Mesendoderm (in vitro differentiated cells): ENCODE data around the gene DNAJB12.
"Not testable (repeated sequence)": the region's sequence is repeated elsewhere in the genome, so short reads cannot be mapped to it uniquely, and the experiment has no call there.

Experiments
- DNase-seq: peaks from one replicate; pipeline ENCODE4 v3.0.0; 2013
- H2AK5ac ChIP-seq: 2 replicates; pipeline ENCODE4 v1.6.1; 2013; ENCODE audit warnings: low read length, inconsistent platforms
- H2BK120ac ChIP-seq: 2 replicates; pipeline ENCODE4 v1.6.1; 2013; ENCODE audit warnings: low read depth, mild to moderate bottlenecking, low read length, moderate library complexity, mixed read lengths
- H2BK15ac ChIP-seq: replicated peaks from 2 replicates; pipeline ENCODE4 v1.6.1; 2013; ENCODE audit warnings: low read depth, mild to moderate bottlenecking, moderate library complexity
- H2BK5ac ChIP-seq: 2 replicates; pipeline ENCODE4 v1.6.1; 2013; ENCODE audit warnings: low read length, inconsistent platforms
- H3K18ac ChIP-seq: 2 replicates; pipeline ENCODE4 v1.6.1; 2013; ENCODE audit warnings: mild to moderate bottlenecking, low read length, mixed read lengths
- H3K23ac ChIP-seq: one replicate; pipeline ENCODE4 v1.6.1; 2013; ENCODE audit warnings: low read length
- H3K27ac ChIP-seq: 2 replicates; pipeline ENCODE4 v1.5.1; 2013; ENCODE audit warnings: low read depth, mild to moderate bottlenecking, inconsistent platforms, low read length, moderate library complexity
- H3K27me3 ChIP-seq: 2 replicates; pipeline ENCODE4 v1.6.1; 2013; ENCODE audit warnings: low read length, control low read depth, mild to moderate bottlenecking, inconsistent platforms; ENCODE audit not compliant: insufficient read depth, poor library complexity
- H3K36me3 ChIP-seq: 2 replicates; pipeline ENCODE4 v1.6.1; 2013; ENCODE audit warnings: low read length, inconsistent platforms; ENCODE audit not compliant: control insufficient read depth, insufficient read depth
- H3K4ac ChIP-seq: one replicate; pipeline ENCODE4 v1.6.1; 2013; ENCODE audit warnings: low read depth, mild to moderate bottlenecking, low read length, moderate library complexity
- H3K4me1 ChIP-seq: 2 replicates; pipeline ENCODE4 v1.6.1; 2013; ENCODE audit warnings: low read depth, low read length, inconsistent platforms; ENCODE audit not compliant: control insufficient read depth
- H3K4me2 ChIP-seq: 2 replicates; pipeline ENCODE4 v1.6.1; 2013; ENCODE audit warnings: low read length
- H3K4me3 ChIP-seq: 2 replicates; pipeline ENCODE4 v1.5.1; 2013; ENCODE audit warnings: mild to moderate bottlenecking, low read length
- H3K56ac ChIP-seq: one replicate; pipeline ENCODE4 v1.6.1; 2013; ENCODE audit warnings: low read length
- H3K79me1 ChIP-seq: 2 replicates; pipeline ENCODE4 v1.6.1; 2013; ENCODE audit warnings: low read length, inconsistent platforms
- H3K79me2 ChIP-seq: 2 replicates; pipeline ENCODE4 v1.6.1; 2013; ENCODE audit warnings: mild to moderate bottlenecking, low read length; ENCODE audit not compliant: control insufficient read depth, insufficient read depth
- H3K9ac ChIP-seq: 2 replicates; pipeline ENCODE4 v1.6.1; 2013; ENCODE audit warnings: low read length, inconsistent platforms
- H4K5ac ChIP-seq: one replicate; pipeline ENCODE4 v1.6.1; 2013; ENCODE audit warnings: low read length
- H4K8ac ChIP-seq: one replicate; pipeline ENCODE4 v1.6.1; 2013; ENCODE audit warnings: low read depth, mild to moderate bottlenecking, control low read depth, low read length, moderate library complexity
- WGBS: extraction: QIAGEN DNeasy Blood & Tissue Kit; methylation state at CpG from one replicate; pipeline ENCODE4 v1.1.7; 2013; ENCODE audit warnings: low lambda C conversion rate, missing lambda C conversion rate; ENCODE audit not compliant: insufficient coverage; ENCODE audit errors: extremely low coverage; 5-methylcytosine and 5-hydroxymethylcytosine counted together

Gene DNAJB12

GRCh38 chr10:72389014-72389413 lies 34.3 kb upstream of the DNAJB12 start:
- no CpG with 5 or more reads among the region's 1 CpG for WGBS
- no peak for DNase-seq
- no peak overlapping the region for H2BK15ac ChIP-seq
- no peak overlapping the region for H2BK5ac ChIP-seq
- no peaks in the 10 kb centered on the region for H3K4me1 ChIP-seq
- H3K27ac ChIP-seq, result no peak overlapping the region
- no peak overlapping the region for H2AK5ac ChIP-seq
- no peak overlapping the region for H4K8ac ChIP-seq
- no peaks in the 10 kb centered on the region for H3K36me3 ChIP-seq
- no peak overlapping the region for H3K9ac ChIP-seq
- H2BK120ac ChIP-seq, result no peak overlapping the region
- no peak overlapping the region for H3K56ac ChIP-seq
- no peaks in the 10 kb centered on the region for H3K79me1 ChIP-seq
- H3K18ac ChIP-seq, result no peak overlapping the region
- H4K5ac ChIP-seq, result no peak overlapping the region
- no peak overlapping the region for H3K23ac ChIP-seq
- no peaks in the 10 kb centered on the region for H3K79me2 ChIP-seq
- H3K4me2 ChIP-seq, result no peak overlapping the region
- H3K27me3 ChIP-seq, result no peaks in the 10 kb centered on the region
- no peak overlapping the region for H3K4me3 ChIP-seq
- no peak overlapping the region for H3K4ac ChIP-seq

DNA sequence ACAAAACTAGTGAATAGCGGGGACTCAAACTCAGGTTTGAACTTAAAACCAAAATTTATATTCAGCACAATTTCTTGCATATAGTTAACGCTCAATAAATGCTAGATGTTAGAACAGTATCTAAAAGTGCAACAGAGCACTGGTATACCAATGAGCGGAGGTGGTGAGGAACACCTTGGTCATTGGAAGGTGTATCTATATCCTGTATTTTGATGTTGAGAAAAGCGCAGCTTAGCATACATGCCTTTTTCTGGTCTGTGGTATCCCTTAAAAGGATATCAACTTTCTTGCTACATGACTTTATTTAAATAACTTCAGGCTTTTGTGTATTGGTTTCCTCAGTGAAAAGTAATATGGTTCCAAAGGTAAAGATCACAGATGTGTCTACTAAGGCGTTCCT lies 33.3 kb upstream of the DNAJB12 start:
- H3K4me3 ChIP-seq, result no peak overlapping the region
- no peak overlapping the region for H3K4ac ChIP-seq
- WGBS, result no CpG with 5 or more reads among the region's 5 CpGs
- H3K56ac ChIP-seq, result no peak overlapping the region
- no peak overlapping the region for H3K4me2 ChIP-seq
- no peak for DNase-seq
- no peak overlapping the region for H2AK5ac ChIP-seq
- no peak overlapping the region for H3K27ac ChIP-seq
- H3K23ac ChIP-seq, result no peak overlapping the region
- H3K27me3 ChIP-seq, result no peaks in the 10 kb centered on the region
- no peak overlapping the region for H2BK120ac ChIP-seq
- no peak overlapping the region for H4K5ac ChIP-seq
- no peak overlapping the region for H4K8ac ChIP-seq
- no peak overlapping the region for H3K18ac ChIP-seq
- H3K79me2 ChIP-seq, result no peaks in the 10 kb centered on the region
- no peak overlapping the region for H3K9ac ChIP-seq
- H3K79me1 ChIP-seq, result no peaks in the 10 kb centered on the region
- no peaks in the 10 kb centered on the region for H3K36me3 ChIP-seq
- no peaks in the 10 kb centered on the region for H3K4me1 ChIP-seq
- no peak overlapping the region for H2BK5ac ChIP-seq
- no peak overlapping the region for H2BK15ac ChIP-seq

- Histone ChIP-seq H2BK5ac (no peak overlapping the region), H3K4me1 (no peaks in the 10 kb centered on the region), H3K9ac (no peak overlapping the region), H3K27ac (no peak overlapping the region), H4K8ac (no peak overlapping the region), H3K4me2 (no peak overlapping the region), H3K4ac (no peak overlapping the region), H3K4me3 (no peak overlapping the region), H4K5ac (no peak overlapping the region), H2BK15ac (no peak overlapping the region), H2BK120ac (no peak overlapping the region), H2AK5ac (no peak overlapping the region), H3K79me2 (no peaks in the 10 kb centered on the region), H3K79me1 (no peaks in the 10 kb centered on the region), H3K36me3 (no peaks in the 10 kb centered on the region), H3K27me3 (no peaks in the 10 kb centered on the region), H3K23ac (no peak overlapping the region), H3K18ac (no peak overlapping the region), H3K56ac (no peak overlapping the region)
- peak; percentile 23 for DNase-seq
- no CpG with 5 or more reads among the region's 3 CpGs for WGBS
These were observed 32.3 kb upstream of the DNAJB12 start for GRCh38 chr10:72386916-72387586.

- Histone ChIP-seq H3K27me3 (no peaks in the 10 kb centered on the region), H2BK15ac (no peak overlapping the region)
- WGBS, result no CpG with 5 or more reads among the region's 4 CpGs
These were observed 31.0 kb upstream of the DNAJB12 start for GRCh38 chr10:72385724-72386123.

DNA sequence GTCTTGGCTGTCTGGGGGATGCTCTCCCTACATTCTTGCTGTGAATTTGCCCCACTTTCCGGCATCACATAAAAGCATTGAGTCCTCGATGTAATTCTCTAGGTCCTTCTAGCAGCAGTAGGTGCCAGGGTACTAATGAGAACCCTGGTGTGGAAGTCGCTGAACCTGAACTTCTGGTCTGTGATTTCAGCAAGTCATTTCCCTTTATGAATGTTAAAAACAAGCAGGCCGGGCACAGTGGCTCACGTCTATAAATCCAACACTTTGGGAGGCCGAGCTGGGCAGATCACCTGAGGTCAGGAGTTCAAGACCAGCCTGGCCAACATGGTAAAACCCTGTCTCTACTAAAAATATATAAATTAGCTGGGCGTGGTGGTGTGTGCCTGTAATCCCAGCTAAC lies 30.3 kb upstream of the DNAJB12 start:
- WGBS, result no CpG with 5 or more reads among the region's 7 CpGs

More at GRCh38 chr10:72385724-72386123, 31.0 kb upstream of the DNAJB12 start:
- Histone ChIP-seq H2BK120ac (no peak overlapping the region), H3K4me1 (no peaks in the 10 kb centered on the region), H3K4me3 (no peak overlapping the region), H3K18ac (no peak overlapping the region), H3K23ac (no peak overlapping the region), H3K4me2 (no peak overlapping the region), H3K9ac (no peak overlapping the region), H4K5ac (no peak overlapping the region), H3K27ac (no peak overlapping the region), H3K56ac (no peak overlapping the region), H3K79me1 (no peaks in the 10 kb centered on the region), H3K79me2 (no peaks in the 10 kb centered on the region), H2BK5ac (no peak overlapping the region), H2AK5ac (no peak overlapping the region), H3K36me3 (no peaks in the 10 kb centered on the region), H4K8ac (no peak overlapping the region), H3K4ac (no peak overlapping the region)
- DNase-seq, result peak; percentile 26

GRCh38 chr10:72379776-72380175 lies 25.1 kb upstream of the DNAJB12 start:
- no peak overlapping the region for H2BK5ac ChIP-seq
- no peak overlapping the region for H2BK120ac ChIP-seq
- H3K56ac ChIP-seq, result no peak overlapping the region
- H3K4me1 ChIP-seq, result no peaks in the 10 kb centered on the region
- no peak overlapping the region for H3K23ac ChIP-seq
- H3K27me3 ChIP-seq, result no peaks in the 10 kb centered on the region
- H3K18ac ChIP-seq, result peak overlapping the region; percentile 73
- no CpG with 5 or more reads among the region's 2 CpGs for WGBS
- no peak overlapping the region for H2BK15ac ChIP-seq
- no peak overlapping the region for H3K4me2 ChIP-seq
- no peaks in the 10 kb centered on the region for H3K79me2 ChIP-seq
- no peak for DNase-seq
- no peak overlapping the region for H3K9ac ChIP-seq
- no peaks in the 10 kb centered on the region for H3K36me3 ChIP-seq
- H2AK5ac ChIP-seq, result no peak overlapping the region
- H4K5ac ChIP-seq, result no peak overlapping the region
- H3K79me1 ChIP-seq, result no peaks in the 10 kb centered on the region
- no peak overlapping the region for H3K4me3 ChIP-seq
- H3K4ac ChIP-seq, result no peak overlapping the region
- H4K8ac ChIP-seq, result no peak overlapping the region
- H3K27ac ChIP-seq, result no peak overlapping the region

More for the DNA sequence above, 30.3 kb upstream of the DNAJB12 start:
- not testable (repeated sequence) for H2BK120ac ChIP-seq, H4K8ac ChIP-seq, H2AK5ac ChIP-seq, H2BK15ac ChIP-seq, H3K4me1 ChIP-seq, H3K9ac ChIP-seq, H3K36me3 ChIP-seq, H3K56ac ChIP-seq, H3K4me3 ChIP-seq, H3K4me2 ChIP-seq, H3K23ac ChIP-seq, DNase-seq, H3K27me3 ChIP-seq, H3K79me2 ChIP-seq, H2BK5ac ChIP-seq, H3K18ac ChIP-seq, H3K79me1 ChIP-seq, H3K27ac ChIP-seq, H4K5ac ChIP-seq, H3K4ac ChIP-seq
